IMR-90 (cell line): ENCODE data around the gene AUTS2. TPM values are rescaled to one million over a fixed set of nuclear protein-coding genes. Genes with fewer than 3 reads are reported as not detected.

Experiments
- ATAC-seq: fragments of 200-7000 bp; cut with Tn5 transposase; 2 replicates; pipeline ENCODE4 v1.9.1; 2020; ENCODE audit warnings: low read depth, mild to moderate bottlenecking, moderate library complexity
- BruUV-seq: library from RNA; stranded (reverse); fragments of 400-500 nt; replicated peaks from 2 replicates; lab custom pipeline; 2021; lab: Mats Ljungman, UMichigan
- CTCF ChIA-PET: fragments of 300-600 bp; formaldehyde crosslinking; extraction: SDS; loops from one replicate; lab custom pipeline; 2021; ENCODE audit warnings: antibody characterized with exemption; lab: Yijun Ruan, JAX
- POLR2A ChIA-PET: fragments of 300-600 bp; sonication (Branson Sonifier 250); formaldehyde crosslinking; loops from one replicate; lab custom pipeline; 2022; ENCODE audit warnings: antibody characterized with exemption; ENCODE audit not compliant: unreplicated experiment; lab: Charles Lee
- DNase-seq: peaks from one replicate; pipeline ENCODE4 v3.0.0; 2013
- H2AFZ ChIP-seq: replicated peaks from 2 replicates; pipeline ENCODE3; 2013; ENCODE audit warnings: low read length, mild to moderate bottlenecking; ENCODE audit not compliant: poor library complexity
- H2AK5ac ChIP-seq: 2 replicates; pipeline ENCODE4 v1.6.1; 2013; ENCODE audit warnings: low read depth, low read length, inconsistent platforms
- H2AK9ac ChIP-seq: replicated peaks from 2 replicates; pipeline ENCODE3; 2013; ENCODE audit warnings: mild to moderate bottlenecking, low read depth, low read length, moderate library complexity; ENCODE audit not compliant: poor library complexity
- H2BK120ac ChIP-seq: 2 replicates; pipeline ENCODE4 v1.6.1; 2013; ENCODE audit warnings: low read depth, low read length, inconsistent platforms
- H2BK15ac ChIP-seq: 3 replicates; pipeline ENCODE4 v1.6.1; 2013; ENCODE audit warnings: low read depth, low read length, inconsistent platforms
- H2BK20ac ChIP-seq: 2 replicates; pipeline ENCODE4 v1.6.1; 2013; ENCODE audit warnings: low read depth, mild to moderate bottlenecking, inconsistent platforms, low read length, moderate library complexity
- H2BK5ac ChIP-seq: 2 replicates; pipeline ENCODE4 v1.6.1; 2013; ENCODE audit warnings: mild to moderate bottlenecking, low read depth, low read length, inconsistent platforms; ENCODE audit not compliant: poor library complexity, severe bottlenecking
- H3K14ac ChIP-seq: replicated peaks from 2 replicates; pipeline ENCODE4 v1.6.1; 2013; ENCODE audit warnings: low read depth, low read length, inconsistent platforms
- H3K18ac ChIP-seq: 2 replicates; pipeline ENCODE4 v1.6.1; 2013; ENCODE audit warnings: low read depth, low read length, control low read depth
- H3K23ac ChIP-seq: 2 replicates; pipeline ENCODE4 v1.6.1; 2013; ENCODE audit warnings: low read depth, low read length, inconsistent platforms
- H3K27ac ChIP-seq: 2 replicates; pipeline ENCODE4 v1.5.1; 2013; ENCODE audit warnings: mild to moderate bottlenecking, control low read depth, low read length; ENCODE audit not compliant: insufficient read depth
- H3K27me3 ChIP-seq: 2 replicates; pipeline ENCODE4 v1.6.1; 2013; ENCODE audit warnings: low read length; ENCODE audit not compliant: control insufficient read depth, insufficient read depth
- H3K36me3 ChIP-seq: 2 replicates; pipeline ENCODE4 v1.6.1; 2013; ENCODE audit warnings: low read length, mixed read lengths; ENCODE audit not compliant: control insufficient read depth, insufficient read depth
- H3K4ac ChIP-seq: 2 replicates; pipeline ENCODE4 v1.6.1; 2013; ENCODE audit warnings: low read depth, low read length, inconsistent platforms
- H3K4me1 ChIP-seq: 2 replicates; pipeline ENCODE4 v1.6.1; 2013; ENCODE audit warnings: low read length, mixed read lengths; ENCODE audit not compliant: control insufficient read depth, insufficient read depth
- H3K4me2 ChIP-seq: 2 replicates; pipeline ENCODE4 v1.6.1; 2013; ENCODE audit warnings: low read depth, mild to moderate bottlenecking, control low read depth, low read length, moderate library complexity
- H3K4me3 ChIP-seq: 2 replicates; pipeline ENCODE4 v1.5.1; 2013; ENCODE audit warnings: low read depth, mild to moderate bottlenecking, control low read depth, low read length, moderate library complexity; ENCODE audit not compliant: insufficient read depth
- H3K56ac ChIP-seq: 2 replicates; pipeline ENCODE4 v1.6.1; 2013; ENCODE audit warnings: low read length, inconsistent platforms; ENCODE audit not compliant: insufficient read depth; ENCODE audit errors: extremely low read depth
- H3K79me1 ChIP-seq, 2 experiments: 2 replicates each; pipeline ENCODE4 v1.6.1; 2013; ENCODE audit warnings: low read length in 2 of 2, inconsistent platforms in 1 of 2, low read depth in 1 of 2
- H3K9ac ChIP-seq: 2 replicates; pipeline ENCODE4 v1.6.1; 2013; ENCODE audit warnings: low read depth, low read length, control low read depth
- H3K9me1 ChIP-seq: 2 replicates; pipeline ENCODE4 v1.6.1; 2013; ENCODE audit warnings: low read length, inconsistent platforms; ENCODE audit not compliant: insufficient read depth
- H3K9me3 ChIP-seq: 2 replicates; pipeline ENCODE4 v1.6.1; 2013; ENCODE audit warnings: low read length; ENCODE audit not compliant: control insufficient read depth, insufficient read depth
- H4K20me1 ChIP-seq: 2 replicates; pipeline ENCODE4 v1.6.1; 2013; ENCODE audit warnings: low read length, inconsistent platforms; ENCODE audit not compliant: insufficient read depth
- H4K5ac ChIP-seq: 2 replicates; pipeline ENCODE4 v1.6.1; 2013; ENCODE audit warnings: mild to moderate bottlenecking, low read depth, low read length, control low read depth
- H4K8ac ChIP-seq, 2 experiments: 2 replicates each; pipeline ENCODE4 v1.6.1; 2013; ENCODE audit warnings: low read depth in 2 of 2, low read length in 2 of 2, control low read depth in 1 of 2, inconsistent platforms in 1 of 2
- H4K91ac ChIP-seq: 2 replicates; pipeline ENCODE4 v1.6.1; 2013; ENCODE audit warnings: low read depth, low read length, inconsistent platforms; ENCODE audit not compliant: insufficient read depth
- BHLHE40 ChIP-seq: fragments of 150-350 bp; IDR thresholded peaks from 2 replicates; pipeline ENCODE4 v1.6.1; 2016; ENCODE audit warnings: mild to moderate bottlenecking, low read depth, low read length
- CEBPB ChIP-seq: IDR thresholded peaks from 2 replicates; pipeline ENCODE4 v1.6.1; 2012; ENCODE audit warnings: low read depth, low read length, improper control_type of control experiment
- CHD1 ChIP-seq: IDR thresholded peaks from 2 replicates; pipeline ENCODE4 v1.6.1; 2012; ENCODE audit warnings: low read depth, low read length, improper control_type of control experiment
- CTCF ChIP-seq: conservative IDR thresholded peaks from 2 replicates; pipeline ENCODE4 v1.5.1; 2012; ENCODE audit warnings: mild to moderate bottlenecking, low read depth, low read length, improper control_type of control experiment
- FOS ChIP-seq: fragments of 150-350 bp; IDR thresholded peaks from 2 replicates; pipeline ENCODE4 v1.6.1; 2016; ENCODE audit warnings: low read depth, low read length
- MAFK ChIP-seq: IDR thresholded peaks from 2 replicates; pipeline ENCODE4 v1.6.1; 2012; ENCODE audit warnings: low read depth, low read length, improper control_type of control experiment
- MAZ ChIP-seq: IDR thresholded peaks from 2 replicates; pipeline ENCODE4 v1.6.1; 2012; ENCODE audit warnings: low read depth, mild to moderate bottlenecking, low read length, improper control_type of control experiment, moderate library complexity, borderline replicate concordance
- MXI1 ChIP-seq: IDR thresholded peaks from 2 replicates; pipeline ENCODE4 v1.6.1; 2012; ENCODE audit warnings: low read depth, mild to moderate bottlenecking, low read length, moderate library complexity, borderline replicate concordance
- NFE2L2 ChIP-seq: fragments of 150-350 bp; IDR thresholded peaks from 2 replicates; pipeline ENCODE4 v1.6.1; 2016; ENCODE audit warnings: low read depth, mild to moderate bottlenecking, low read length
- POLR2A ChIP-seq: IDR thresholded peaks from 2 replicates; pipeline ENCODE4 v1.6.1; 2012; ENCODE audit warnings: mild to moderate bottlenecking, low read depth, low read length
- RAD21 ChIP-seq: IDR thresholded peaks from 2 replicates; pipeline ENCODE4 v1.6.1; 2012; ENCODE audit warnings: low read length, improper control_type of control experiment
- RCOR1 ChIP-seq: IDR thresholded peaks from 2 replicates; pipeline ENCODE4 v1.6.1; 2012; ENCODE audit warnings: mild to moderate bottlenecking, low read length, improper control_type of control experiment; ENCODE audit not compliant: insufficient replicate concordance
- RFX5 ChIP-seq: IDR thresholded peaks from 2 replicates; pipeline ENCODE4 v1.8.0; 2012; ENCODE audit warnings: low read depth, mild to moderate bottlenecking, low read length, moderate library complexity
- SMC3 ChIP-seq: fragments of 150-350 bp; IDR thresholded peaks from 2 replicates; pipeline ENCODE4 v1.6.1; 2016; ENCODE audit warnings: low read depth, mild to moderate bottlenecking, antibody characterized with exemption, low read length, moderate library complexity
- whole genome bisulfite sequencing, 2 experiments: methylation state at CpG; one replicate each; pipeline versions ENCODE4 v1.1.5 to v1.1.7; 2013; ENCODE audit warnings: missing lambda C conversion rate in 2 of 2; ENCODE audit not compliant: insufficient read length in 1 of 2; ENCODE audit errors: extremely low coverage in 2 of 2; 5-methylcytosine and 5-hydroxymethylcytosine counted together
- dilution Hi-C: fragments of 300-500 bp; cut with HindIII; formaldehyde crosslinking; loops from one replicate; pipeline ENCODE4 v1.14.3; 2018; ENCODE audit warnings: low sequenced_read_pairs; ENCODE audit not compliant: unreplicated experiment
- in situ Hi-C: fragments of 300-500 bp; cut with MboI; formaldehyde crosslinking; loops from 3 replicates; pipeline ENCODE4 v1.14.3; 2019; ENCODE audit warnings: low sequenced_read_pairs, inconsistent platforms, mixed read lengths
- intact Hi-C: fragments of 100-400 bp; cut with micrococcal nuclease; formaldehyde crosslinking; loops from 2 replicates; pipeline ENCODE4 v1.10.0; 2022
- polyA plus RNA-seq, 3 experiments: library from polyadenylated mRNA; depleted of rRNA; stranded (reverse); fragments of >200 nt; gene quantifications; 2 replicates each; pipeline ENCODE4 v1.2.3, GENCODE V29; 2012; ENCODE audit warnings: low replicate concordance in 1 of 3
- total RNA-seq: library from RNA; depleted of rRNA; stranded (reverse); fragments of >200 nt; gene quantifications from 2 replicates; pipeline ENCODE4 v1.2.3, GENCODE V29; 2012
- TF ChIP-seq, protein P1 (sequence below): fragments of 150-350 bp; IDR thresholded peaks from 2 replicates; pipeline ENCODE4 v1.6.1; 2017; ENCODE audit warnings: mild to moderate bottlenecking, antibody characterized with exemption, low read length, low read depth
- TF ChIP-seq, protein P2 (sequence below): fragments of 150-350 bp; IDR thresholded peaks from 2 replicates; pipeline ENCODE4 v1.6.1; 2016; ENCODE audit warnings: low read depth, mild to moderate bottlenecking, low read length, moderate library complexity, borderline replicate concordance

The AUTS2 gene
- total and polyA plus RNA-seq, 2 of the 4 experiments (the other 2 are of a cell fraction): 0.90 to 3.0 TPM

- H2BK15ac ChIP-seq: no peak overlapping the region
- no peak for DNase-seq
- H2BK120ac ChIP-seq: no peak overlapping the region
- H3K23ac ChIP-seq: no peak overlapping the region
- no peak overlapping the region for H4K5ac ChIP-seq
- no peak overlapping the region for H3K14ac ChIP-seq
- H3K9me3 ChIP-seq: no peaks in the 10 kb centered on the region
- dilution Hi-C loops: no loop called here
- H3K4me3 ChIP-seq: no peak overlapping the region
- no peak overlapping the region for H3K18ac ChIP-seq
- no peaks in the 10 kb centered on the region for H3K36me3 ChIP-seq
- no peak overlapping the region for H3K4me2 ChIP-seq
- H4K20me1 ChIP-seq: no peaks in the 10 kb centered on the region
- ChIA-PET POLR2A (no interaction called here), CTCF (no interaction called here)
- H3K56ac ChIP-seq: no peak overlapping the region
- H3K9ac ChIP-seq: no peak overlapping the region
- H3K27ac ChIP-seq: no peak overlapping the region
- H4K91ac ChIP-seq: no peak overlapping the region
- H3K27me3 ChIP-seq: no peaks in the 10 kb centered on the region
- BruUV-seq: no TSS peak
- TF ChIP-seq RCOR1 (no peak), CTCF (no peak), RFX5 (no peak), NFE2L2 (no peak), MAZ (no peak), SMC3 (no peak), POLR2A (no peak), MAFK (no peak), FOS (no peak), CHD1 (no peak), RAD21 (no peak), BHLHE40 (no peak), MXI1 (no peak), CEBPB (no peak)
- TF ChIP-seq, protein P1, sequence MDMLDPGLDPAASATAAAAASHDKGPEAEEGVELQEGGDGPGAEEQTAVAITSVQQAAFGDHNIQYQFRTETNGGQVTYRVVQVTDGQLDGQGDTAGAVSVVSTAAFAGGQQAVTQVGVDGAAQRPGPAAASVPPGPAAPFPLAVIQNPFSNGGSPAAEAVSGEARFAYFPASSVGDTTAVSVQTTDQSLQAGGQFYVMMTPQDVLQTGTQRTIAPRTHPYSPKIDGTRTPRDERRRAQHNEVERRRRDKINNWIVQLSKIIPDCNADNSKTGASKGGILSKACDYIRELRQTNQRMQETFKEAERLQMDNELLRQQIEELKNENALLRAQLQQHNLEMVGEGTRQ: no peak
- TF ChIP-seq, protein P2, sequence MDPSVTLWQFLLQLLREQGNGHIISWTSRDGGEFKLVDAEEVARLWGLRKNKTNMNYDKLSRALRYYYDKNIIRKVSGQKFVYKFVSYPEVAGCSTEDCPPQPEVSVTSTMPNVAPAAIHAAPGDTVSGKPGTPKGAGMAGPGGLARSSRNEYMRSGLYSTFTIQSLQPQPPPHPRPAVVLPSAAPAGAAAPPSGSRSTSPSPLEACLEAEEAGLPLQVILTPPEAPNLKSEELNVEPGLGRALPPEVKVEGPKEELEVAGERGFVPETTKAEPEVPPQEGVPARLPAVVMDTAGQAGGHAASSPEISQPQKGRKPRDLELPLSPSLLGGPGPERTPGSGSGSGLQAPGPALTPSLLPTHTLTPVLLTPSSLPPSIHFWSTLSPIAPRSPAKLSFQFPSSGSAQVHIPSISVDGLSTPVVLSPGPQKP: no peak
- H4K8ac ChIP-seq: no peak overlapping the region
- no peak overlapping the region for H2AK9ac ChIP-seq
- intact Hi-C loops: no loop called here
- no peak overlapping the region for H3K4ac ChIP-seq
- no CpG with 5 or more reads among the region's 3 CpGs for WGBS, 2 experiments
- no peaks in the 10 kb centered on the region for H3K4me1 ChIP-seq
- H2AFZ ChIP-seq: no peak overlapping the region
- no peaks in the 10 kb centered on the region for H3K79me1 ChIP-seq
- in situ Hi-C loops: no loop called here
- H2BK5ac ChIP-seq: no peak overlapping the region
- H2AK5ac ChIP-seq: no peak overlapping the region
- H3K9me1 ChIP-seq: no peaks in the 10 kb centered on the region
- no peak for ATAC-seq
- no peak overlapping the region for H2BK20ac ChIP-seq
Observed at GRCh38 chr7:69612981-69613380, 14.7 kb downstream of the AUTS2 start.
